ENCODE data around the gene CILP2.

CILP2 gene

GRCh38 chr19:19594381-19594780 is 56.3 kb downstream of the CILP2 start:
- TF ChIP-seq EZH2phosphoT487 (IDR thresholded peaks at IDR 0.05; ENCODE audit: borderline replicate concordance, low read length), result no peak
- TF ChIP-seq, protein P1, sequence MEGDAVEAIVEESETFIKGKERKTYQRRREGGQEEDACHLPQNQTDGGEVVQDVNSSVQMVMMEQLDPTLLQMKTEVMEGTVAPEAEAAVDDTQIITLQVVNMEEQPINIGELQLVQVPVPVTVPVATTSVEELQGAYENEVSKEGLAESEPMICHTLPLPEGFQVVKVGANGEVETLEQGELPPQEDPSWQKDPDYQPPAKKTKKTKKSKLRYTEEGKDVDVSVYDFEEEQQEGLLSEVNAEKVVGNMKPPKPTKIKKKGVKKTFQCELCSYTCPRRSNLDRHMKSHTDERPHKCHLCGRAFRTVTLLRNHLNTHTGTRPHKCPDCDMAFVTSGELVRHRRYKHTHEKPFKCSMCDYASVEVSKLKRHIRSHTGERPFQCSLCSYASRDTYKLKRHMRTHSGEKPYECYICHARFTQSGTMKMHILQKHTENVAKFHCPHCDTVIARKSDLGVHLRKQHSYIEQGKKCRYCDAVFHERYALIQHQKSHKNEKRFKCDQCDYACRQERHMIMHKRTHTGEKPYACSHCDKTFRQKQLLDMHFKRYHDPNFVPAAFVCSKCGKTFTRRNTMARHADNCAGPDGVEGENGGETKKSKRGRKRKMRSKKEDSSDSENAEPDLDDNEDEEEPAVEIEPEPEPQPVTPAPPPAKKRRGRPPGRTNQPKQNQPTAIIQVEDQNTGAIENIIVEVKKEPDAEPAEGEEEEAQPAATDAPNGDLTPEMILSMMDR (IDR thresholded peaks at IDR 0.05; ENCODE audit: low read depth, low read length, poor library complexity, severe bottlenecking), result no peak
- no peaks in the 10 kb centered on the region for H3K79me2 ChIP-seq (ENCODE audit: control insufficient read depth, low read length)
- H3K27me3 ChIP-seq (ENCODE audit: control insufficient read depth, low read length), result no peaks in the 10 kb centered on the region
- no peaks in the 10 kb centered on the region for H4K20me1 ChIP-seq (ENCODE audit: control insufficient read depth, insufficient read depth, low read depth, low read length)
- H3F3A ChIP-seq (ENCODE audit: control insufficient read depth, insufficient read depth), result peaks cover 11% of the 10 kb centered on the region
- H3K27ac ChIP-seq (ENCODE audit: low read depth, low read length), result no peak overlapping the region
- peaks cover 48% of the 10 kb centered on the region for H3K4me1 ChIP-seq (ENCODE audit: control insufficient read depth, low read length)
- H3K36me3 ChIP-seq (ENCODE audit: control insufficient read depth, low read length), result peaks cover 8% of the 10 kb centered on the region
- H3K9me3 ChIP-seq (ENCODE audit: control insufficient read depth, insufficient read depth, low read length), result no peaks in the 10 kb centered on the region
- no peaks in the 10 kb centered on the region for H3K9me2 ChIP-seq (replicated peaks; ENCODE audit: control insufficient read depth, low read length)
- no peak overlapping the region for H3K4me2 ChIP-seq (ENCODE audit: low read length)
- no peak overlapping the region for H3K4me3 ChIP-seq (ENCODE audit: low read length)

GRCh38 chr19:19595171-19595701 is 57.2 kb downstream of the CILP2 start:
- H3K4me3 ChIP-seq (ENCODE audit: low read length), result no peak overlapping the region
- TF ChIP-seq EZH2phosphoT487 (IDR thresholded peaks at IDR 0.05; ENCODE audit: borderline replicate concordance, low read length), result no peak
- TF ChIP-seq, protein P1 (IDR thresholded peaks at IDR 0.05; ENCODE audit: low read depth, low read length, poor library complexity, severe bottlenecking), result no peak
- no peaks in the 10 kb centered on the region for H3K9me3 ChIP-seq (ENCODE audit: control insufficient read depth, insufficient read depth, low read length)
- no peak overlapping the region for H3K27ac ChIP-seq (ENCODE audit: low read depth, low read length)
- H3K9me2 ChIP-seq (replicated peaks; ENCODE audit: control insufficient read depth, low read length), result no peaks in the 10 kb centered on the region
- H4K20me1 ChIP-seq (ENCODE audit: control insufficient read depth, insufficient read depth, low read depth, low read length), result no peaks in the 10 kb centered on the region
- peaks cover 11% of the 10 kb centered on the region for H3F3A ChIP-seq (ENCODE audit: control insufficient read depth, insufficient read depth)
- H3K4me2 ChIP-seq (ENCODE audit: low read length), result no peak overlapping the region
- peaks cover 54% of the 10 kb centered on the region for H3K4me1 ChIP-seq (ENCODE audit: control insufficient read depth, low read length)
- peaks cover 8% of the 10 kb centered on the region for H3K36me3 ChIP-seq (ENCODE audit: control insufficient read depth, low read length)
- no peaks in the 10 kb centered on the region for H3K79me2 ChIP-seq (ENCODE audit: control insufficient read depth, low read length)
- H3K27me3 ChIP-seq (ENCODE audit: control insufficient read depth, low read length), result no peaks in the 10 kb centered on the region

Data from DOHH2 (cell line).